ENCODE data around the gene VPS26C. TPM values are rescaled to one million over a fixed set of nuclear protein-coding genes. Genes with fewer than 3 reads are reported as not detected.

The VPS26C gene
- total and polyA plus RNA-seq, 4 donors = 19.8 to 61.1 (median 42.9) TPM

DNA sequence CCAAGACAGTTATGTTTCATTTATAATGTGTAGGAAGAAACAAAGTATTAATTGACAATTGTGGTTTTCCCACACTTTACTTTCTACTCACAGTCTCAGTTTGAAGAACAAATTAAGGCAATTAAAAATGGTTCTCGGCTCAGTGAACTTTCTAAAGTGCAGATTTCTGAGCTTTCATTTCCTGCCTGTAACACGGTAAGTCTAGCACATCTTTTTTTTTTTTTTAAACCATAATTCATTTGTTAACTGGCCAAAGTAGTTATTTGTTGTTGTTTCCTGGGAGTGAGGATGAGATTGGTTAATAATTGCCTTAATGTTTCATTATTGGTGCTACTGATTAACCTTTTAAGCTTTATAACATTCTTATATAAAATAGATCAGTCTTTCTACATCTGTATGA lies 75.1 kb downstream of the VPS26C start:
- Histone ChIP-seq H3K9ac (ENCODE audit: insufficient read depth in 1 of 2, low read length in 2 of 2) (no peak overlapping the region), H3K27me3 (ENCODE audit: control insufficient read depth in 3 of 3, insufficient read depth in 3 of 3, low read length in 2 of 3) (no peaks in the 10 kb centered on the region), H3K36me3 (ENCODE audit: control insufficient read depth in 4 of 4, insufficient read depth in 4 of 4, low read length in 4 of 4) (peaks cover 16 to 31% (median 24%) of the 10 kb centered on the region in 4 donors), H3K9me3 (ENCODE audit: control insufficient read depth in 4 of 4, insufficient read depth in 3 of 4, low read length in 3 of 4) (no peaks in the 10 kb centered on the region), H3K27ac (ENCODE audit: low read depth in 1 of 2, low read length in 1 of 2) (no peak overlapping the region), H3K4me3 (no peak overlapping the region), H3K4me1 (ENCODE audit: control insufficient read depth in 5 of 5, insufficient read depth in 5 of 5, low read length in 5 of 5) (no peaks in the 10 kb centered on the region)
- ATAC-seq (ENCODE audit: insufficient read depth, low FRiP score) (no peak), DNase-seq (no peak)
- 71 to 85% methylated on average over 2 of the region's 2 CpGs for WGBS, 2 donors
- TF ChIP-seq, protein P1, sequence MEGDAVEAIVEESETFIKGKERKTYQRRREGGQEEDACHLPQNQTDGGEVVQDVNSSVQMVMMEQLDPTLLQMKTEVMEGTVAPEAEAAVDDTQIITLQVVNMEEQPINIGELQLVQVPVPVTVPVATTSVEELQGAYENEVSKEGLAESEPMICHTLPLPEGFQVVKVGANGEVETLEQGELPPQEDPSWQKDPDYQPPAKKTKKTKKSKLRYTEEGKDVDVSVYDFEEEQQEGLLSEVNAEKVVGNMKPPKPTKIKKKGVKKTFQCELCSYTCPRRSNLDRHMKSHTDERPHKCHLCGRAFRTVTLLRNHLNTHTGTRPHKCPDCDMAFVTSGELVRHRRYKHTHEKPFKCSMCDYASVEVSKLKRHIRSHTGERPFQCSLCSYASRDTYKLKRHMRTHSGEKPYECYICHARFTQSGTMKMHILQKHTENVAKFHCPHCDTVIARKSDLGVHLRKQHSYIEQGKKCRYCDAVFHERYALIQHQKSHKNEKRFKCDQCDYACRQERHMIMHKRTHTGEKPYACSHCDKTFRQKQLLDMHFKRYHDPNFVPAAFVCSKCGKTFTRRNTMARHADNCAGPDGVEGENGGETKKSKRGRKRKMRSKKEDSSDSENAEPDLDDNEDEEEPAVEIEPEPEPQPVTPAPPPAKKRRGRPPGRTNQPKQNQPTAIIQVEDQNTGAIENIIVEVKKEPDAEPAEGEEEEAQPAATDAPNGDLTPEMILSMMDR (IDR thresholded peaks at IDR 0.05; ENCODE audit: control extremely low read depth, extremely low read depth) = no peak

DNA sequence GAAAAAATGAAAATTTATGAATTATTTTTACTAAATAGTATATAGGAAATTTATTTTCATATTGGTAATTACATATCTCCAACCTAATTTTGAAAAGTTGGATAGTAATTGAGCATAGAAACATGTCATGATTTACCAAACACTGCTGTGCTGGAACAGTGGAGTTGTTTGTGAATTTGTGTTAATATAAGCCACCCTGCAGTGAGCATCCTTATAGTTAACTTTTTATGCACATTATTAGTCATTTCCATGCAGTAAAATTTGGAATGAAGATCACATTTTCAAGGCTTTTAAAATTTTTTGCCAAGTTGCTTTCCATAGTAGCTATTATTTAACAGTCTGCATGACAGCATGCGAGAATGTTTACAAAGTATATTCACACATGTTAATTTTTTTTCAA lies 78.3 kb downstream of the VPS26C start:
- 97 to 98% methylated on average over 1 of the region's 1 CpG for WGBS, 2 donors
- Histone ChIP-seq H3K27ac (ENCODE audit: low read depth in 1 of 2, low read length in 1 of 2) (no peak overlapping the region), H3K27me3 (ENCODE audit: control insufficient read depth in 3 of 3, insufficient read depth in 3 of 3, low read length in 2 of 3) (no peaks in the 10 kb centered on the region), H3K9me3 (ENCODE audit: control insufficient read depth in 4 of 4, insufficient read depth in 3 of 4, low read length in 3 of 4) (no peaks in the 10 kb centered on the region), H3K36me3 (ENCODE audit: control insufficient read depth in 4 of 4, insufficient read depth in 4 of 4, low read length in 4 of 4) (peaks cover 14 to 38% (median 23%) of the 10 kb centered on the region in 4 donors), H3K4me3 (no peak overlapping the region), H3K9ac (ENCODE audit: insufficient read depth in 1 of 2, low read length in 2 of 2) (no peak overlapping the region), H3K4me1 (ENCODE audit: control insufficient read depth in 5 of 5, insufficient read depth in 5 of 5, low read length in 5 of 5) (no peaks in the 10 kb centered on the region)
- TF ChIP-seq, protein P1 (IDR thresholded peaks at IDR 0.05; ENCODE audit: control extremely low read depth, extremely low read depth) = no peak
- no peak for ATAC-seq (ENCODE audit: insufficient read depth, low FRiP score)
- no peak for DNase-seq

DNA sequence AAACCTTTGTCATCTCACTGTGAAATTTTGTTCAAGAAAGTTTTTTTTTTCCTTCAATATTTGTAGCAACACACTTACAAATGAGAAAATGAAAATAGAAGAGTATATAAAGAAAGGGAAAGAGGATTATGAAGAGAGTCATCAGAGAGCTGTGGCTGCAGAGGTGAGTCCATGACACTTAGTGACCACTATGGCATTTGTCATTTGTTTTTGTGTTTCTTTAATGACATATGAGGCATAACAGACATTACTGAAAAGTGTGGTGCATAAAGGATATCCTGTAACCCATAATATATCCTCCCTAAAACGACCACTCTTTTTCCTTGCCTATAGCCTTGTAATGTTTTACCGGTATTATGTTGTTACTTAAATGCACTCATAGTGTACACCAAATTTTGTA lies 80.2 kb downstream of the VPS26C start:
- Histone ChIP-seq H3K27me3 (ENCODE audit: control insufficient read depth in 3 of 3, insufficient read depth in 3 of 3, low read length in 2 of 3) (no peaks in the 10 kb centered on the region), H3K4me1 (ENCODE audit: control insufficient read depth in 5 of 5, insufficient read depth in 5 of 5, low read length in 5 of 5) (no peaks in the 10 kb centered on the region), H3K9me3 (ENCODE audit: control insufficient read depth in 4 of 4, insufficient read depth in 3 of 4, low read length in 3 of 4) (no peaks in the 10 kb centered on the region), H3K4me3 (no peak overlapping the region), H3K36me3 (ENCODE audit: control insufficient read depth in 4 of 4, insufficient read depth in 4 of 4, low read length in 4 of 4) (peaks cover 14 to 38% (median 28%) of the 10 kb centered on the region in 4 donors), H3K27ac (ENCODE audit: low read depth in 1 of 2, low read length in 1 of 2) (no peak overlapping the region), H3K9ac (ENCODE audit: insufficient read depth in 1 of 2, low read length in 2 of 2) (no peak overlapping the region)
- ATAC-seq (ENCODE audit: insufficient read depth, low FRiP score) = no peak
- WGBS, 2 donors = 49 to 65% methylated on average over 2 of the region's 2 CpGs
- TF ChIP-seq, protein P1 (IDR thresholded peaks at IDR 0.05; ENCODE audit: control extremely low read depth, extremely low read depth) = no peak
- no peak for DNase-seq
